HCT116 (cell line): ENCODE data around the gene NALCN. TPM values are rescaled to one million over a fixed set of nuclear protein-coding genes. Genes with fewer than 3 reads are reported as not detected.

Source experiments
- ATAC-seq: fragments of 200-7000 bp; cut with Tn5 transposase; 2 replicates; pipeline ENCODE4 v1.9.1; 2020; ENCODE audit warnings: mild to moderate bottlenecking, moderate library complexity
- BruUV-seq: library from RNA; stranded (reverse); fragments of 400-500 nt; replicated peaks from 2 replicates; lab custom pipeline; 2021; lab: Mats Ljungman, UMichigan
- CTCF ChIA-PET: fragments of 300-600 bp; sonication (Branson Sonifier 250); formaldehyde crosslinking; loops from one replicate; lab custom pipeline; 2021; ENCODE audit warnings: antibody characterized with exemption; lab: Charles Lee
- POLR2A ChIA-PET: fragments of 300-600, 350-600 bp; sonication (Branson Sonifier 250); formaldehyde crosslinking; loops from one replicate; lab custom pipeline; 2021; ENCODE audit warnings: antibody characterized with exemption; lab: Charles Lee
- RAD21 ChIA-PET, 2 experiments: fragments of 300-600 bp; sonication (Branson Sonifier 250); formaldehyde crosslinking; loops; one replicate each; lab custom pipeline; 2023; ENCODE audit warnings: low total read pairs in 2 of 2; ENCODE audit not compliant: uncharacterized antibody in 2 of 2, unreplicated experiment in 2 of 2, low non-redundant PET in 1 of 2; lab: Charles Lee
- DNase-seq: peaks from one replicate; pipeline ENCODE4 v3.0.0-alpha.2; 2010; ENCODE audit warnings: low read depth, low spot score
- H2AFZ ChIP-seq: fragments of 200-600 bp; shearing (Covaris generic), sonication (generic); 2 replicates; pipeline ENCODE4 v1.6.1; 2017; ENCODE audit warnings: low read depth, mixed run types, mixed read lengths, antibody characterized with exemption, low read length; ENCODE audit not compliant: poor library complexity, severe bottlenecking
- H3K27ac ChIP-seq: 2 replicates; pipeline ENCODE4 v1.5.1; 2012; ENCODE audit warnings: low read depth, low read length
- H3K27me3 ChIP-seq: fragments of 200-600 bp; sonication (generic); 2 replicates; pipeline ENCODE4 v1.6.1; 2016; ENCODE audit warnings: mixed run types, low read length, mixed read lengths; ENCODE audit not compliant: insufficient read depth
- H3K36me3 ChIP-seq, 2 experiments: fragments of 200-500 bp in 1 of 2; fragments of 200-600 bp in 1 of 2; sonication (Bioruptor generic) in 1 of 2; sonication (generic) in 1 of 2; 2 replicates each; pipeline versions ENCODE4 v1.5.1 to v1.6.1; 2014 to 2016; ENCODE audit warnings: low read length in 2 of 2, inconsistent platforms in 1 of 2, mixed read lengths in 1 of 2, mixed run types in 1 of 2; ENCODE audit not compliant: insufficient read depth in 2 of 2, control insufficient read depth in 1 of 2
- H3K4me1 ChIP-seq, 2 experiments: fragments of 200-600 bp in 1 of 2; sonication (generic) in 1 of 2; 2 replicates each; pipeline versions ENCODE4 v1.5.1 to v1.6.1; 2012 to 2017; ENCODE audit warnings: low read length in 2 of 2, inconsistent platforms in 1 of 2, mild to moderate bottlenecking in 1 of 2, mixed read lengths in 1 of 2, mixed run types in 1 of 2, moderate library complexity in 1 of 2; ENCODE audit not compliant: insufficient read depth in 2 of 2, control insufficient read depth in 1 of 2
- H3K4me2 ChIP-seq: fragments of 200-600 bp; sonication (generic); 2 replicates; pipeline ENCODE4 v1.6.1; 2017; ENCODE audit warnings: mixed run types, low read length, mixed read lengths
- H3K4me3 ChIP-seq, 2 experiments: fragments of 200-600 bp in 1 of 2; sonication (generic) in 1 of 2; replicated peaks in 1 of 2; 2 replicates each; pipeline ENCODE4 v1.5.1; 2011 to 2016; ENCODE audit warnings: low read length in 2 of 2, control low read depth in 1 of 2, low read depth in 1 of 2, mild to moderate bottlenecking in 1 of 2, mixed read lengths in 1 of 2, mixed run types in 1 of 2
- H3K79me2 ChIP-seq: fragments of 200-600 bp; sonication (generic); 2 replicates; pipeline ENCODE4 v1.6.1; 2017; ENCODE audit warnings: mild to moderate bottlenecking, mixed run types, low read length, moderate library complexity, mixed read lengths; ENCODE audit not compliant: insufficient read depth
- H3K9ac ChIP-seq: fragments of 200-600 bp; sonication (generic); 2 replicates; pipeline ENCODE4 v1.6.1; 2016; ENCODE audit warnings: low read length, mixed read lengths
- H3K9me2 ChIP-seq: fragments of 200-600 bp; sonication (generic), shearing (Covaris generic); 2 replicates; pipeline ENCODE4 v1.6.1; 2017; ENCODE audit warnings: mixed run types, mild to moderate bottlenecking, moderate library complexity; ENCODE audit not compliant: insufficient read depth
- H3K9me3 ChIP-seq, 2 experiments: fragments of 200-500 bp in 1 of 2; fragments of 200-600 bp in 1 of 2; sonication (Bioruptor generic) in 1 of 2; sonication (generic) in 1 of 2; 2 replicates each; pipeline ENCODE4 v1.6.1; 2014 to 2017; ENCODE audit warnings: low read length in 2 of 2, mixed read lengths in 2 of 2, inconsistent platforms in 1 of 2, low read depth in 1 of 2, mild to moderate bottlenecking in 1 of 2, mixed run types in 1 of 2, moderate library complexity in 1 of 2; ENCODE audit not compliant: control insufficient read depth in 1 of 2, insufficient read depth in 1 of 2
- H4K20me1 ChIP-seq: fragments of 200-600 bp; sonication (generic), shearing (Covaris generic); 2 replicates; pipeline ENCODE4 v1.6.1; 2017; ENCODE audit warnings: mixed run types, mild to moderate bottlenecking, moderate library complexity; ENCODE audit not compliant: insufficient read depth
- CBX3 ChIP-seq: IDR thresholded peaks from 2 replicates; pipeline ENCODE4 v1.6.1; 2012; ENCODE audit warnings: low read depth
- ELF1 ChIP-seq: IDR thresholded peaks from 2 replicates; pipeline ENCODE4 v1.6.1; 2012; ENCODE audit warnings: low read depth, borderline replicate concordance
- EZH2 ChIP-seq: fragments of 200-600 bp; sonication (generic); IDR thresholded peaks from 2 replicates; pipeline ENCODE4 v1.6.1; 2017; ENCODE audit warnings: antibody characterized with exemption, mixed run types
- EZH2phosphoT487 ChIP-seq: fragments of 200-600 bp; IDR thresholded peaks from 2 replicates; pipeline ENCODE4 v1.6.1; 2018; ENCODE audit warnings: antibody characterized with exemption, borderline replicate concordance
- JUND ChIP-seq: IDR thresholded peaks from 2 replicates; pipeline ENCODE4 v1.6.1; 2012
- POLR2AphosphoS5 ChIP-seq: IDR thresholded peaks from 2 replicates; pipeline ENCODE4 v1.6.1; 2011; ENCODE audit warnings: mild to moderate bottlenecking, low read depth, low read length, moderate library complexity
- SIN3A ChIP-seq: IDR thresholded peaks from 2 replicates; pipeline ENCODE4 v1.6.1; 2012; ENCODE audit warnings: low read depth
- SP1 ChIP-seq: IDR thresholded peaks from 2 replicates; pipeline ENCODE4 v1.6.1; 2012; ENCODE audit warnings: low read depth
- SRF ChIP-seq: IDR thresholded peaks from 2 replicates; pipeline ENCODE4 v1.6.1; 2012; ENCODE audit warnings: low read depth
- TCF7L2 ChIP-seq: IDR thresholded peaks from 2 replicates; pipeline ENCODE4 v1.7.0; 2011; ENCODE audit warnings: borderline replicate concordance, inconsistent platforms; ENCODE audit not compliant: insufficient read depth, insufficient read length; ENCODE audit errors: extremely low read depth
- YY1 ChIP-seq: IDR thresholded peaks from 2 replicates; pipeline ENCODE4 v1.6.1; 2011; ENCODE audit warnings: low read length, low read depth, moderate library complexity, mild to moderate bottlenecking; ENCODE audit not compliant: insufficient replicate concordance; ENCODE audit errors: extremely low read depth
- ZBTB33 ChIP-seq: IDR thresholded peaks from 2 replicates; pipeline ENCODE4 v1.6.1; 2011; ENCODE audit warnings: mild to moderate bottlenecking, low read length, moderate library complexity; ENCODE audit not compliant: insufficient replicate concordance; ENCODE audit errors: extremely low read depth
- ZFX ChIP-seq: fragments of 450-650 bp; IDR thresholded peaks from 2 replicates; pipeline ENCODE4 v1.6.1; 2017
- intact Hi-C: fragments of 100-400 bp; cut with micrococcal nuclease; formaldehyde crosslinking; loops from 2 replicates; pipeline ENCODE4 v1.10.0; 2022
- total RNA-seq: library from RNA; stranded (reverse); gene quantifications from one replicate; pipeline ENCODE4 v1.2.1, GENCODE V29; 2021; ENCODE audit not compliant: unreplicated experiment
- TF ChIP-seq, protein P1 (sequence below): IDR thresholded peaks from 2 replicates; pipeline ENCODE4 v1.6.1; 2012
- TF ChIP-seq, protein P2 (sequence below), 3 experiments: fragments of 200-600 bp in 1 of 3; sonication (generic) in 1 of 3; IDR thresholded peaks in 2 of 3; conservative IDR thresholded peaks in 1 of 3; 2 replicates each; pipeline ENCODE4 v1.5.1; 2012 to 2017; ENCODE audit warnings: low read depth in 2 of 3, low read length in 2 of 3, antibody characterized with exemption in 1 of 3, borderline replicate concordance in 1 of 3, control low read depth in 1 of 3, mild to moderate bottlenecking in 1 of 3, mixed read lengths in 1 of 3, mixed run types in 1 of 3, moderate library complexity in 1 of 3; ENCODE audit not compliant: insufficient read depth in 1 of 3
- TF ChIP-seq, protein P3 (sequence below): IDR thresholded peaks from 2 replicates; pipeline ENCODE4 v1.6.1; 2012
- TF ChIP-seq, protein P4 (sequence below): IDR thresholded peaks from 2 replicates; pipeline ENCODE4 v1.6.1; 2012; ENCODE audit warnings: low read depth

Gene NALCN
- total RNA-seq, 1 experiment from 2014 or later, result not detected

- TF ChIP-seq, protein P1, sequence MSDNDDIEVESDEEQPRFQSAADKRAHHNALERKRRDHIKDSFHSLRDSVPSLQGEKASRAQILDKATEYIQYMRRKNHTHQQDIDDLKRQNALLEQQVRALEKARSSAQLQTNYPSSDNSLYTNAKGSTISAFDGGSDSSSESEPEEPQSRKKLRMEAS, result no peak
- TF ChIP-seq SP1, result no peak
- TF ChIP-seq JUND, result no peak
- no peak for TF ChIP-seq CBX3
- TF ChIP-seq POLR2AphosphoS5, result no peak
- no peak for TF ChIP-seq ELF1
- TF ChIP-seq, protein P2, sequence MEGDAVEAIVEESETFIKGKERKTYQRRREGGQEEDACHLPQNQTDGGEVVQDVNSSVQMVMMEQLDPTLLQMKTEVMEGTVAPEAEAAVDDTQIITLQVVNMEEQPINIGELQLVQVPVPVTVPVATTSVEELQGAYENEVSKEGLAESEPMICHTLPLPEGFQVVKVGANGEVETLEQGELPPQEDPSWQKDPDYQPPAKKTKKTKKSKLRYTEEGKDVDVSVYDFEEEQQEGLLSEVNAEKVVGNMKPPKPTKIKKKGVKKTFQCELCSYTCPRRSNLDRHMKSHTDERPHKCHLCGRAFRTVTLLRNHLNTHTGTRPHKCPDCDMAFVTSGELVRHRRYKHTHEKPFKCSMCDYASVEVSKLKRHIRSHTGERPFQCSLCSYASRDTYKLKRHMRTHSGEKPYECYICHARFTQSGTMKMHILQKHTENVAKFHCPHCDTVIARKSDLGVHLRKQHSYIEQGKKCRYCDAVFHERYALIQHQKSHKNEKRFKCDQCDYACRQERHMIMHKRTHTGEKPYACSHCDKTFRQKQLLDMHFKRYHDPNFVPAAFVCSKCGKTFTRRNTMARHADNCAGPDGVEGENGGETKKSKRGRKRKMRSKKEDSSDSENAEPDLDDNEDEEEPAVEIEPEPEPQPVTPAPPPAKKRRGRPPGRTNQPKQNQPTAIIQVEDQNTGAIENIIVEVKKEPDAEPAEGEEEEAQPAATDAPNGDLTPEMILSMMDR (IDR thresholded peaks at IDR 0.05 in 2 of 3, conservative IDR thresholded peaks at IDR 0.05 in 1 of 3; ENCODE audit: borderline replicate concordance in 1 of 3, insufficient read depth in 1 of 3, low read depth in 2 of 3, low read length in 2 of 3), result no peak
- TF ChIP-seq, protein P3, sequence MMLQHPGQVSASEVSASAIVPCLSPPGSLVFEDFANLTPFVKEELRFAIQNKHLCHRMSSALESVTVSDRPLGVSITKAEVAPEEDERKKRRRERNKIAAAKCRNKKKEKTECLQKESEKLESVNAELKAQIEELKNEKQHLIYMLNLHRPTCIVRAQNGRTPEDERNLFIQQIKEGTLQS, result no peak
- no peak for TF ChIP-seq ZFX
- TF ChIP-seq ZBTB33, result no peak
- TF ChIP-seq SRF, result no peak
- TF ChIP-seq TCF7L2, result no peak
- no peak for TF ChIP-seq EZH2phosphoT487
- TF ChIP-seq, protein P4, sequence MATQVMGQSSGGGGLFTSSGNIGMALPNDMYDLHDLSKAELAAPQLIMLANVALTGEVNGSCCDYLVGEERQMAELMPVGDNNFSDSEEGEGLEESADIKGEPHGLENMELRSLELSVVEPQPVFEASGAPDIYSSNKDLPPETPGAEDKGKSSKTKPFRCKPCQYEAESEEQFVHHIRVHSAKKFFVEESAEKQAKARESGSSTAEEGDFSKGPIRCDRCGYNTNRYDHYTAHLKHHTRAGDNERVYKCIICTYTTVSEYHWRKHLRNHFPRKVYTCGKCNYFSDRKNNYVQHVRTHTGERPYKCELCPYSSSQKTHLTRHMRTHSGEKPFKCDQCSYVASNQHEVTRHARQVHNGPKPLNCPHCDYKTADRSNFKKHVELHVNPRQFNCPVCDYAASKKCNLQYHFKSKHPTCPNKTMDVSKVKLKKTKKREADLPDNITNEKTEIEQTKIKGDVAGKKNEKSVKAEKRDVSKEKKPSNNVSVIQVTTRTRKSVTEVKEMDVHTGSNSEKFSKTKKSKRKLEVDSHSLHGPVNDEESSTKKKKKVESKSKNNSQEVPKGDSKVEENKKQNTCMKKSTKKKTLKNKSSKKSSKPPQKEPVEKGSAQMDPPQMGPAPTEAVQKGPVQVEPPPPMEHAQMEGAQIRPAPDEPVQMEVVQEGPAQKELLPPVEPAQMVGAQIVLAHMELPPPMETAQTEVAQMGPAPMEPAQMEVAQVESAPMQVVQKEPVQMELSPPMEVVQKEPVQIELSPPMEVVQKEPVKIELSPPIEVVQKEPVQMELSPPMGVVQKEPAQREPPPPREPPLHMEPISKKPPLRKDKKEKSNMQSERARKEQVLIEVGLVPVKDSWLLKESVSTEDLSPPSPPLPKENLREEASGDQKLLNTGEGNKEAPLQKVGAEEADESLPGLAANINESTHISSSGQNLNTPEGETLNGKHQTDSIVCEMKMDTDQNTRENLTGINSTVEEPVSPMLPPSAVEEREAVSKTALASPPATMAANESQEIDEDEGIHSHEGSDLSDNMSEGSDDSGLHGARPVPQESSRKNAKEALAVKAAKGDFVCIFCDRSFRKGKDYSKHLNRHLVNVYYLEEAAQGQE, result no peak
- TF ChIP-seq SIN3A, result no peak
- TF ChIP-seq YY1, result no peak
- TF ChIP-seq EZH2, result no peak
- TF ChIP-seq, all 23 proteins: peak for 0
Observed at GRCh38 chr13:101178406-101178805, 237.9 kb downstream of the NALCN start.

More at GRCh38 chr13:101178406-101178805, 237.9 kb downstream of the NALCN start:
- DNase-seq, result no peak
- RAD21 ChIA-PET, result no interaction called here
- no peak overlapping the region for H2AFZ ChIP-seq
- BruUV-seq, result no TSS peak
- no peak for ATAC-seq
- H3K4me1 ChIP-seq, result no peaks in the 10 kb centered on the region
- no peaks in the 10 kb centered on the region; a peak in 1 of 4 replicates for H3K9me3 ChIP-seq
- no peak overlapping the region for H3K27ac ChIP-seq
- no peak overlapping the region for H3K4me3 ChIP-seq
- H4K20me1 ChIP-seq, result no peaks in the 10 kb centered on the region
- no peaks in the 10 kb centered on the region for H3K36me3 ChIP-seq
- H3K9me2 ChIP-seq, result no peaks in the 10 kb centered on the region
- no peaks in the 10 kb centered on the region for H3K79me2 ChIP-seq
- CTCF ChIA-PET, result no interaction called here
- H3K9ac ChIP-seq, result no peak overlapping the region
- POLR2A ChIA-PET, result no interaction called here
- no peaks in the 10 kb centered on the region for H3K27me3 ChIP-seq
- H3K4me2 ChIP-seq, result no peak overlapping the region
- intact Hi-C loops, result no loop called here
